OCI-LY1 (cell line): ENCODE data around the gene TTC28.

Source experiments
- CTCF ChIP-seq: fragments of 200-600 bp; sonication (generic), shearing (Covaris generic); IDR thresholded peaks from 2 replicates; pipeline ENCODE4 v1.5.1; 2017; ENCODE audit warnings: mild to moderate bottlenecking, antibody characterized with exemption, low read length, moderate library complexity, mixed read lengths
- EZH2 ChIP-seq: fragments of 200-600 bp; sonication (generic), shearing (Covaris generic); IDR thresholded peaks from 2 replicates; pipeline ENCODE4 v1.8.0; 2017; ENCODE audit warnings: borderline replicate concordance, mixed run types, mild to moderate bottlenecking, antibody characterized with exemption, low read length, moderate library complexity, mixed read lengths

- no peak for TF ChIP-seq CTCF
- TF ChIP-seq EZH2: no peak
Measured at GRCh38 chr22:28507896-28508295, 171.7 kb downstream of the TTC28 start.
